ENCODE measurements around the gene NF1. TPM values are rescaled to one million over a fixed set of nuclear protein-coding genes. Genes with fewer than 3 reads are reported as not detected.

The NF1 gene
- total RNA-seq, 1 donor from 2014 or later: 66.7 TPM

GRCh38 chr17:31385428-31386285, 290.9 kb downstream of the NF1 start:
- H3K4me1 Mint-ChIP-seq (ENCODE audit: unreplicated experiment): no peaks in the 10 kb centered on the region
- H3K36me3 Mint-ChIP-seq (ENCODE audit: unreplicated experiment): peaks cover 15% of the 10 kb centered on the region
- H3K9me3 Mint-ChIP-seq (ENCODE audit: unreplicated experiment): no peaks in the 10 kb centered on the region
- TF ChIP-seq CTCF (IDR thresholded peaks at IDR 0.05): no peak
- no peak overlapping the region for H3K27ac Mint-ChIP-seq (ENCODE audit: unreplicated experiment)
- DNase-seq (ENCODE audit: extremely low spot score, unreplicated experiment): peak; percentile 75
- H3K4me3 Mint-ChIP-seq (ENCODE audit: unreplicated experiment): no peak overlapping the region
- peaks cover 6% of the 10 kb centered on the region for H3K27me3 Mint-ChIP-seq (ENCODE audit: unreplicated experiment)

- no peak for DNase-seq (ENCODE audit: extremely low spot score, unreplicated experiment)
- no peak for TF ChIP-seq CTCF (IDR thresholded peaks at IDR 0.05)
- H3K4me1 Mint-ChIP-seq (ENCODE audit: unreplicated experiment): no peaks in the 10 kb centered on the region
Observed at GRCh38 chr17:31386542-31387075, 291.8 kb downstream of the NF1 start.

GRCh38 chr17:31387438-31387837, 292.7 kb downstream of the NF1 start:
- no peak for TF ChIP-seq CTCF (IDR thresholded peaks at IDR 0.05)
- Mint-ChIP-seq H3K9me3 (ENCODE audit: unreplicated experiment) (no peaks in the 10 kb centered on the region), H3K4me1 (ENCODE audit: unreplicated experiment) (peaks cover 1% of the 10 kb centered on the region), H3K4me3 (ENCODE audit: unreplicated experiment) (no peak overlapping the region), H3K27me3 (ENCODE audit: unreplicated experiment) (peaks cover 9% of the 10 kb centered on the region), H3K27ac (ENCODE audit: unreplicated experiment) (no peak overlapping the region), H3K36me3 (ENCODE audit: unreplicated experiment) (peaks cover 3% of the 10 kb centered on the region)
- peak; percentile 69 for DNase-seq (ENCODE audit: extremely low spot score, unreplicated experiment)

More at GRCh38 chr17:31386542-31387075, 291.8 kb downstream of the NF1 start:
- Mint-ChIP-seq H3K36me3 (ENCODE audit: unreplicated experiment) (peaks cover 7% of the 10 kb centered on the region), H3K4me3 (ENCODE audit: unreplicated experiment) (no peak overlapping the region), H3K27me3 (ENCODE audit: unreplicated experiment) (peaks cover 6% of the 10 kb centered on the region), H3K9me3 (ENCODE audit: unreplicated experiment) (no peaks in the 10 kb centered on the region), H3K27ac (ENCODE audit: unreplicated experiment) (no peak overlapping the region)

GRCh38 chr17:31388351-31388750, 293.6 kb downstream of the NF1 start:
- Mint-ChIP-seq H3K27me3 (ENCODE audit: unreplicated experiment) (peaks cover 17% of the 10 kb centered on the region), H3K9me3 (ENCODE audit: unreplicated experiment) (no peaks in the 10 kb centered on the region), H3K36me3 (ENCODE audit: unreplicated experiment) (peaks cover under 1% of the 10 kb centered on the region), H3K4me3 (ENCODE audit: unreplicated experiment) (no peak overlapping the region), H3K27ac (ENCODE audit: unreplicated experiment) (no peak overlapping the region), H3K4me1 (ENCODE audit: unreplicated experiment) (peaks cover 1% of the 10 kb centered on the region)
- TF ChIP-seq CTCF (IDR thresholded peaks at IDR 0.05): no peak
- DNase-seq (ENCODE audit: extremely low spot score, unreplicated experiment): peak; percentile 60

Measured in osteocyte (in vitro differentiated cells).